Measurements from ENCODE around the gene TIGAR.

The TIGAR gene

DNA sequence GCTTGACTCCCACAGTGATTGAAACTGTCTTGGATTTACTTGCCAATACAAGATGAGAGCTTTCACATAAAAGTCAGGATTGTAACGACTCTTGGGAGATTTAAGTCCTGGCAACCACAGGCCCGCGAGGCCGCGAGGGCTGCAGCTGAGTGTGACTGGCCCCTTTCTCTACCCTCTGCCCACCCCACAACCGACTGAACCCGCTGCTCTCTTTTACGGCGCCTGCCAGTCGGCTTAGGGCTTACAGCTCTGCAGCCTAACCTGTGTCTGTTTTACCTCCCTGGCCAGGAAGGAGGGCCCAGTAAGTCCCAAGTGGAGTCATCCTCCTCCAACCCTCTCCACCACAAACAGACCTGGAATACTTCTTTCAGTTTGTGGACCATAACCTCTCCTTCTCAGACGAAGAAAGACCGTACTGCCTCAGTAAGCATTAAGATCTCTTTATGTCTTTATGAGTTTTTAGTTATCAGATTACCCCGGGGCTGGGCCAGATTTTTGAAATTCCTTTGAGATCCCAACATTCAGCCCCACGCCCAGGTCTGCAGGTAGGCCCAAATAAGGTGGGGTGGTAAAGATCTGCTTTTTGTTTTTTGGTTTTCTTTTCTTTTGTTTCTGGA is 12.6 kb upstream of the TIGAR start:
- DNase-seq: no peak

DNA sequence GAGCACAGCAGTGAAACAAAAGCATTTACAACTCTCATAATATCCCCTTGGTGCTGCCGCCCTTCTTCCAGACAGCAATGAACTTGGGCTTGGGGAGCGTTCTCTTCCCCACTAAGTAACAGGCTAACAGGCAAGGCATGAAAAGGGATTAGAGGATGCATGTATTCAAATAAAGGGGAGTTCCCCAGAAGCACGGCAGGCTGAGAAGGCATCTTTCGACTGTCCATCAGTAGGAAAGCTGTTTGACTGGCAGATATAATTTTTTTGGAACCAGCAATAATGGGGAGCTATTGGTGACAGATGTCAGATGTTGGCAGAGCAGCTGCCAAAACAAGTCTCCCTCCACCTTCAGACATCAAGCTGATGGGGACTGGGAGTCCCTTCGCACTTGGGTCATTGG is 9.2 kb upstream of the TIGAR start:
- no peak for DNase-seq

DNA sequence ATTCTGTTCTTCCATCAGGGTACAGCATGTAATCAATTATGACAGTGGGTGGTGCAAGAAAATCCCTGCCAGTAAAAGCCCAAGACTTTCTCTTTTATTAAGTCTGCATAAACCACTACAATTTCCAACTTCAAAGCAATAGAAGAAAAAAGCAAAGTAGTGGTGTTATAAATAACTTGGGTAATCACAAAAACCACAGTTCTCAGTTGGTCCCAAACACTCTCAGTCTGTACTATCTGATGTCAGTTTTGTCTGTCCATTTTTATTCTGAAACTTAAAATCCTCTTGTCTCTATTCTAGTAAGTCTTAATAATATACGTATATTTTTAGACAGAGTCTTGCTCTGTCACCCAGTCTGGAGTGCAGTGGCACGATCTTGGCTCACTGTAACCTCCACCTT is 8.8 kb upstream of the TIGAR start:
- no peak for DNase-seq

DNA sequence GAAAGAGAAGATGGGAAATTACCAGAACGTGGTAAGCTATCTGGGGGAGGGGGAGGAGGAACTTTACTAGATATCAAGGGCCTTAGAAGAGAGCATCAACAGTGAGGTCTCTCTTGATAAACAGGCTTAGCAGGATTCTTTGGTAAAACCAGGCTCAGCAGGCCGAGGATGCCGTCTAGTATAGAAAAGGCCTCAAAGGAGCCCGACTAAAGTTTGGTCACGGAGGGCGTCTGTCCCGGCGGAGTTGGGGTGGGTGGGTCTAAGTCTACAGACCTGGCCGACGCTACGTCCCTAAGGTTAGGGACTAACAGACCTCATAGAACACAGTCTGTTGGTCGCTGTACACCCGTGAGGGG is 538 bp upstream of the TIGAR start:
- no peak for DNase-seq

DNA sequence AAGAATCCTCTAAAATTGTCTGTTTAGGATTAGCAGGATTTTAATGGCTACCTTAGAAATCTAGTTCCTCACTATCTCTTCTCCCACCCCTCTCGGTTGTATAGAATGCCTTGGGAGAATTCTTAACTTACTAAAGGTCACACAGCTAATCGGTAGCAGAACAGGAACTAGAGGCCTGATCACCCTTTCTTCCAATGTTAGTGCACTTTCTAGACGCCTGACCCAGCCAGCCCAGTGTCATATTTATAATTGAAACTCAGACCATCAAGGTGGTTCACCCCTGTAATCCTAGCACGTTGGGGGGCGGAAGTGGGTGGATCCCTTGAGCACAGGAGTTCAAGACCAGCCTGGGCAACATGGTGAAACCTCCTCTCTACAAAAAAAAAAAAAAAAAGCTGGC is 1.7 kb downstream of the TIGAR start:
- no peak for DNase-seq

DNA sequence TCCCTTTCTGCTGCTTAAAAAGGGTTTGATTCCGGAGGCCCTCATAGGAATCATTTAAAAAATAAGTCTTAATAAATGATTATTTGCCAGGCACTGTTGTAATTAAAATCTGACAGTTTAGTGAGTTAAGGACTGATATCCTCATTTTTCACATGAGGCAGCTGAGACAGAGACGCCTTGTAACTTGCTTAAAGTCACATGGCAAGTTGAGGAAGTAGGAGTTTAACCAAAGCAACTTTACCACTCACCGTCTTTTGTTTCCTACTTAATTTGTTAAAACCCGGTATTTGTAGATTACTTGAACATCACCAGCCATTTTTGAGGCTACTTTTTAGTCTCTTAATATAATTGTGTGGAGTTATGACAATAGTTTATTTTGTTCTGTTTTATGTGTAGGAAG is 2.4 kb downstream of the TIGAR start:
- DNase-seq: no peak

DNA sequence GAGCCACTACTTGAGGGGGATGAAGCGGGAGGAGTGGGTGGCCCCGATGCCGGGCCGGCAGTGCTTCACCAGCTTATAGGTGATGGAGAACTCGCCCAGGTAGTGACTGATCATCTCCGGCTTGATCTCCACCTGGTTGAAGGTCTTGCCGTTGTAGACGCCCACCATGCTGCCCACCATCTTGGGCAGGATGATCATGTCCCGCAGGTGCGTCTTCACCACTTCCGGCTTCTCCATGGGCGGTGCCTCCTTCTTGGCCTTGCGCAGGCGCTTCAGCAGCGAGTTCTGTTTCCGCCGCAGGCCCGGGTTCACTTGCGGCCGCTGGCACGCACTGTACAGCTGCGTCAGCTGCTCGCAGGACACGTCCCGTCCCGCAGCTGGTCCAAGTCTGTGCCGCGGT is 3.4 kb downstream of the TIGAR start:
- DNase-seq: no peak

DNA sequence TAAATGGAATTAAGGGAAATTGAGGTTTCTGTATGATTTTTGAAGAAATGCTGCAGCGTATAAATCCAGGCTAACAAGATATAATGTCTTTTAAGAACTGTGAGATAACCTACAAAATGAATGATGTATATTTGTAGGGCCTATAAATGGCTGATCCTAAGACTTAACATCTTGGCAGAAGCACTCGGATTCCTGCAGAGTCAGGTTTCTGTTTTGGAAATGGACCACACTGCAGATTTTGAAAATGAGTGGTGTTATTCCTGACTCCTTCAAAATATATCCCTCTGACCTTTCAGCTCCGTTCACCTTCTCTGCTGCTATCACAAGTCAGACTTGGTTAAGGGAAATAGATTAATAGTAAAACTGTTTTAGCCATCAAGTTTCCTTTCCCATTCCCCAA is 5.0 kb downstream of the TIGAR start:
- DNase-seq: no peak

DNA sequence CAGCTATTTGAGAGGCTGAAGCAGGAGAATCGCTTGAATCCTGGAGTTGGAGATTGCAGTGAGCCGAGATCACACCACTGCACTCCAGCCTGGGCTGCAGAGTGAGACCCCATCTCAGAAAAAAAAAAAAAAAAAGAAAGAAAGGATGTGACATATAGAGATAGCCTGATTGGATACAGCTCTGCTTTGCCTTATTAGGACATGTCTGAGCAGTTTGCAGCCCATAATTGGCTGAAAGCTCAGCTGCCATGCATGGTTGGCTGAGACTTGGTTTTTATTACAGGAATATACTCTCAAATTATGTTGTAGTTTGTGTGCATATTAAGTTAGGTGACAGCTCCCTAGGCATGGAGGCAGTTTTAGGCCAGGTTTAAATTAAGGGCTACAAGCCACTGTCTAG is 6.3 kb downstream of the TIGAR start:
- no peak for DNase-seq

DNA sequence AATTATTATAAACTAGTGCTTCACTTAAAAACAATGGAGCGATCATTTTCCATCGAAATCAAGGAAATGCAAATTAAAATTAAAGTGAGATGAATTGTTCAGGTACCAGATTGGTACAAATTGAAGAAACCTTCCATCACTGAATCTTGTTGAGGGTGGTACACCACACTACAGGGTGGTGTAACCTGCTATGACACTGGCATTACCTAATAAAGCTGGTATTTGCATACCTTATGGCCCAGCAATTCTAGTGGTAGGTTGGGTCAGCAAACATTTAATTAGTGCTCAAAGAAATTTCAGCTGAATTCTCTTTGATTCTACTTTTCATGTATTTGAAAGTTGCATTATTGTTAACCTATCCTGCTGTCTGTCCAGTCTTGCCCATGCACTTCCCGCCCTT is 9.2 kb downstream of the TIGAR start:
- DNase-seq: no peak

DNA sequence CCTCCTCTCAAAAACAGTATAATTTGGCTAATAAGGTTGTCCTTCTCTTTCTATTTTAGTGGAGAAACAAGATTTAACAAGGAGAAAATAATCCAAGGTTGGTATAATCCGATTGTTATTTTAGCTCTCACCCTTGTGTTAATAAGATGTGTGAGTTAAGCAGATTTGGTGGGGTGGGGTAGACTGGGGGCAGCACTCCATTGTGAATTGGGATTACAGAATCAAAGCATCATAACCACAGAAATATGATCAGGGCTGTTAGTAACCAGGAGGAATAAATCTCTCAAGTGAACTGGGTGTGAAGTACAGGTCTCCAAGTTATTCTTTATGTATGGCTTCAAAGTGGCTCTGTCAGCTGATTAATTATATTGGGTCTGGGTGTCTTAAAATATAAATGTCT is 10.2 kb downstream of the TIGAR start:
- DNase-seq: no peak

DNA sequence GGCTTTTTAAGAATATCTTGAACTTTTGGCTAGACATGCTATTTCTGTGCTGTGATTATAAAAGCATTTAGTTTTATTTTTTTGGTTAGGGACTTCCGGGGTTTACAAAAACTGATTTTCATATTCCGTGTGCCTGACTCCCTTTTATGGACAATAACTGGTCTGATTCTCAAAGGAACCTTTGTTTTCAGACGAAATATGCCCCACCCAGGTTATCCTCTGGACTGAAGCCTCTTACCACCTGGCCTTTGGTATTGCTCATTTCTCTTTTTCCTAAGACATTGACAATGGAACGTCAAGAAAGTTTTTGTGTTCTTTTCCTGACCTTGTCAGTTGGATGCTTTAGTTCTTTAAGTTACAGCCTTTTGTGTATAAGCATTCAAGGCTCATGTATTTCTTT is 10.8 kb downstream of the TIGAR start:
- no peak for DNase-seq

DNA sequence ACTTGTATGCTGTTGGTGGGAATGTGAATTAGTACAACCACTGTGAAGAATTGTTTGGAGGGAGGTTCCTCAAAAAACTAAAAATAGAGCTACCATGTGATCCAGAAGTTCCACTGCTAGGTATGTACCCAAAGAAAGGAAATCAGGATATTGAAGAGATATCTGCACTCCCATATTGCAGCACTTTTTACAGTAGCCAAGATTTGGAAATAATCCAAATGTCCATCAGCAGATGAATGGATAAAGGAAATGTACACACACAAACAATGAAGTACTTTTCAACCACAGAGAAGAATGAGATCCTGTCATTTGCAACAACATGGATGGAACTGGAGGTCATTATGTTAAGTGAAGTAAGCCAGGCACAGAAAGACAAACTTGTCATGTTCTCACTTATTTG is 25.9 kb downstream of the TIGAR start:
- no peak for DNase-seq

DNA sequence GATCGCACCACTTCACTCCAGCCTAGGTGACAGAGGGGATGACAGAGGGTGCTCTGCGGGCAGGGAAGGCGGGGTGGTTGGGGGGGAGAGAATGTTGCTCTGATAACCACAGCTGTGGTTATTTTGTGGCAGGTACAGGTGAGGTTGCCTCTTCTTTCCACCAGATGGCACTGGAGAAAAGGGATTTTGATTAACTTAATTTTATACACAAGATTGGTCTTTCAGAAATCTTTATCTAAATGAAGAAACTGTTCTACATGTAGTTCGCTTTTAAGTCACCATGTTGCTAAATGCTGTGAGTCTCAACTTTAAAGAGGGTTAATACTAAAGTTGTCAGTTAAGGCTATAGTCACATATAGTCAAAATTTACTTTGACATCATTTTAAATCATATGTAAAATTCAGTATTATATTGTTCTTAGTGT is 32.8 kb downstream of the TIGAR start:
- peak in 1 of 2 experiments; percentile 27 for DNase-seq

DNA sequence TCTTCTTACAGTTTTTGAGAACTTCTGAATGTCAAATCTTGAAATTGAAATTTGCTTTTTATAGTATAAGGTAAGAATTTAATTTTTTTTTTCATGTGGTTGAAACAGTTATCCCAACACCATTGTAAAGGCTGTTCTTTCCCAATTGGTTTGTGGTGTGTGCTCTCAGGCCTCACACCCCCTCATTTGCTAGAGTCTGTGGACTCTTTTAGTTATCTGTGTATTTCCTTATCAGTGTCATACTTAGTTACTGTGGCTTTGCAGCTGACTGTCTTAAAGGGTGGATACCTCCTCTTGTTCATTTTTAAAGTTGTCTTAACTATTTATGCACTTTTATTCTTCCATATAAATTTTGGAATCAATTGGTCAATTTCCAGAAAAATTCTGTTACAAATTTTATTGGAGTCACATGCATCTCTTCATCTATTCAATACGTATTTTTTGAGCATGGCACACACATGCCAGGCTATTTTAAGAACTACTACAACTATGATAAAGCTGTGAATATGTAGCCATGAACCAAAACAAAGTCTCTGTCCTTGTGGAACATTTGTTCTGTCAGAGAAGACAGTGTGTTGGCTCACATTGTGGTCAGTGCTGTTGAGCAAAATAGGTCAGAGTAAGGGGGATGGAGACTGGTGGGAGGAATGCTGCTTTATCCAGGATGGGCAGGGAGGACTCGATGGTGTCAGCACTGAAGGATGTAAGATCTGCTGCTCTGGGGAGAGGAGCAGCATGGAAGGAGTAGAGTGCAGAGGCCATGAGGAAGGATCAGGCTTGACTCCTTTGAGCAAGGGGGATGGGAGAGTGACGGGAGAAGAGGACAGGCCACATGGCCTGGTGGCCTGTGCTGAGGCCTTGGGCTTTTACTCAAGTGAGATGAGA is 34.4 kb downstream of the TIGAR start:
- no peak for DNase-seq

DNA sequence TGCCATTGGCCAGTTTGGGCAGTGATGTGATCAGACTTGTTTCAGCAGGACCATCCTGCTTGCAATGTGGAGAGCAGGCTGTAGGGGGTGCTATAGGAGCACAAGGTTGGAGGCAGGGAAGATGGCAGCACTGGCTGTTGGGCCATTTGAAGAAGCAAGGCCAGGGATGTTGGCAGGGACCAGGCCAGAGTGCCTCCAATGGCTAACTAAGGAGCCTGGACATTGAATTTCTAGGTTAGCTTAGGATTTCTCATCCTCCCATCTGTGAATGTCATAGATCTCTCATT is 35.0 kb downstream of the TIGAR start:
- peak in 1 of 2 experiments; percentile 34 for DNase-seq

DNA sequence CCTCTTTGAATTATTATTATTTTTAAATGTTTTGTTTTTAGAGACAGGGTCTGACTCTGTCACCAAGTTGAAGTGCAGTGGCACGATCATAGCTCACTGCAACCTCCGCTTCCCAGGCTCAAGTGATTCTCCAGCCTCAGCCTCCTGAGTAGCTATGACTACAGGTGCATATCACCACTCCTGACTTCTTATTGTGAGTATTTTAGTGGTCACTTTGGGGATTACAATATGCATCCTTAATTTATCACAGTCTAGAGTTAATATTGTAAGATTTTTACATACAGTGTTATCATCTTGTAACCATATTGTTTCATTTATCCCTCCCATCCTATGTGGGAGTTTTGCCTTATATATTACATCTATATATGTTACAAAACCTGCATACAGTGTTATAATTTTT is 45.1 kb downstream of the TIGAR start:
- DNase-seq: no peak

DNA sequence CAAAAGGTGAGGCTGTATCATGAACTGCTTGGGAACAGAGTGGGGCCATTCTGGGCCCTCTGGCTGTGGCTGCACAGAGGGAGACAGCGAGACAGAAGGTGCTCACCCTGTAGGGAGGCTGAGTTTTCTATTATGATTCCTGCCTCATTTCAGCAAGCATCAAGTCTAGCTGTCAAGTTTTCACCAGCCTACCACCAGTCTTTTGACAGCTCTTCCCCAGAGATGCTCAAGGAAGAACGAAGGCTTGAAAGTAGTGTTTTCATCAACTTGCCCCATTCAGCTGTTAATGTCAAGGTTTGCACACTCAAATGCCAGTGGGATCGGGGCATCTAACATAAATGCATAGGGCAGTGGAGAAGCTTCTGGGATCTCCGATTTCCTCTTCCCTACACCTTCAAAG is 48.5 kb downstream of the TIGAR start:
- no peak for DNase-seq

DNA sequence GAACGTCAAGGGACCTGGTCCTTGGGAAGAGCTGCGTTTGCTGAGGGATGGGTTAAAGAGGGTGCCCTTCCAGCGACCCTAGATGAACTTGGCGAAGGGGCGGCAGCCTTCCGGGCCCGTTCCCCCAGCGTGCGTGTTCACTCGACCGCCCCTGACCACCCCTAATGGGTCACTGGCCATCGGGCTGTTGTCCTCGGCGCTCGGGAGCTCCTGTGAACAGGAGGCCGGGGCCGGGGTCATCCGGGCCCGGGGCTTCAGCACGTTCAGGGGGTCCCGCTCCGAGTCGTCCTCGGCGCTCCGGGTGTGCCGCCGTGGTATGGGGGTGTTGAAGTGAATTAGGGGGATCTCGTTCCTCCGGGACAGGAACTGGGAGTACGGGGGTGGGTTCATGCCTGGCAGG is 49.3 kb downstream of the TIGAR start:
- no peak for DNase-seq

DNA sequence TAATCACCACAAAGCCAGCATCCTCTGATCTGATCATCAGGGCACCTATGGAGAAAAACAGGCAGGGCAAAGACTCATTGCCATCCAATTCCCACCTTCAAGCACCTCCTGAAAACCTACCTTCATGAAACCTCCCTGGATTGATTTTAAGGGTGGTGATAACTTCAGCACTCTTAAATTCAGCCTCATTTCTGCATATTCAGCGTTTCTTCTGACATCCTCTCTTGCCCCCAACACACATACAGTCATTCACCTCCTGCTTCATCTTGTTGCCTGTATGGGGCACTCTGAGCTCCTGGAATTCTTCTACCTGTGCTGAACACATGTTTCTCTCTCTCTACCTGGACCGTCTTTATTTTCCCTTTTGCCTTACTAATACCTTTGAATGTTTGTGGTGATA is 51.6 kb downstream of the TIGAR start:
- no peak for DNase-seq

DNA sequence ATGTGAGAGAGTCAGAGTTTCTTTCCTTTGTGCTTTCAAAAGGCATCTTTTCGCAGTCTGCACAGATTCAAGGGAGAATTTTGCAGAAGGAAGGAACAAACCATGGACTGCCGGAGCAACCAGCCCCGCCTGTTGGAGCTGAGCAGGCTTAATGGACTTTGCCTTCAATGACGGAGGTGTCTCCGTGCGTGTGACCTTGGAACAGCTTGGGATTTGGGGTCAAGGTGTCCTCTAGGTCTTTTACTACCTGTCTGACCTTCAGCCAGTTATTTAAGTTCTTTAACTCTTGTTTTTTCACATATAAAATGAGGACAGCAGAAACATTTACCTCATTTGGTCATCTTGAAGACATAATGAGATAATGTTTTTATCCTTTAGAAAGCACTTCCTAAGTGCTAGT is 54.4 kb downstream of the TIGAR start:
- DNase-seq: no peak

DNA sequence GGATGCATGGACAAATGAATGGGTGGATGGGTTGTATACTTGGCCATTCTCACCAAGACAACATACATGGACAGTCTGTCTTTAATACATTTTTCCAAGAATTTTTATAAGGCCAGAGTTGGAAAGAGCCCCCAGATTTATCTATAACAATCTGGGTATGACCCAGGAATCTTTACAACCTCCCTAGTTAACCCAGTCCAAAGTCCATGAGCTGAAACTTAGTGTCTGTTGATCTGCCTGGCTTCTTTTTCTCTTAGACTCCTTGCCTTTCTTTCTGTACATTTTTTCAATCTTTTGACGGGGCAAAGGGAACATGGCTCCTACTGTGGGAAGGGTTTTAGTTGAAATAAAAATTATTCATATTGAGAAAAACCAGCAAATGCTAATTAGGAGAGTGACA is 57.8 kb downstream of the TIGAR start:
- no peak for DNase-seq

DNA sequence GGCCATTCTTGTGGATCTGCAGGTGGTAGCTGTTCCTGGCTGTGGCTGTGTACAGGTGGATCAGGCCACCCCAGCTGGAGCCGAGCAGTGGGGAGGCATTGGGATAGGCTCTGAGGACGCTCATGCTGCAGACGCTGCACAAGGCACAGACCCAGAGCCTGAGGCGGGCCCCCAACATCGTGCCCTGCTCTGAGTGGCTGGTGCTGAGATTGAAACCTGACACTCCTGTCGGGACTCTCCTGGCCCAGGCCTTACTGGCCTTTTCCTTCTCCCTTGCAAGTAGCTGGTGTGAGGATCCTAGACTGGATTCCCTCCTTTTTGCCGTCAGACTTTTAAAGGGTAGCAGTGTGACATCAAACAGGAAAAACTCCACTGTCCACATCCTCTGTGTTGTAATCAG is 58.4 kb downstream of the TIGAR start, which contains the start of gene FGF23:
Gene FGF23, minus strand, starts transcription at position 308 of the 400 bp plus-strand sequence. Its CDS starts 130 bp downstream, at position 178.
- DNase-seq: no peak

DNA sequence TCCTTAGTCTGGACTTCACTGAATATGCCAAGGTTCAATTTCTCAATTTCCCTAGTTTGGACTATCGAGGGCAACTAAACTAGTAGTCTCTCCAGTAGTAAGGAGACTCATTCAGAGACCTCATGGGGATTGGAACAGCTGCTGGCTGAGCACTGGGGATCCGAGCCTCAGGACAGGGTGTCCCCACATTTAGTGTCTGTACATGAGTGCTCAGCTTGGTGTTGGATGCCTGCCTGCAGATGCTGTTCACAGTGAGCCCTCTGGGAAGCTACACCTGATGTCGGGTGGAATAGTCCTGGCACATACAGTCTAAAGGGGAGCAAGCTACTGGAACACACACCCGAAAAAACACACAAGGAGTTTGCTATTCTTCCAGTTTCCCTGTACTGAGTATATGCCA is 59.3 kb downstream of the TIGAR start:
- DNase-seq: no peak

DNA sequence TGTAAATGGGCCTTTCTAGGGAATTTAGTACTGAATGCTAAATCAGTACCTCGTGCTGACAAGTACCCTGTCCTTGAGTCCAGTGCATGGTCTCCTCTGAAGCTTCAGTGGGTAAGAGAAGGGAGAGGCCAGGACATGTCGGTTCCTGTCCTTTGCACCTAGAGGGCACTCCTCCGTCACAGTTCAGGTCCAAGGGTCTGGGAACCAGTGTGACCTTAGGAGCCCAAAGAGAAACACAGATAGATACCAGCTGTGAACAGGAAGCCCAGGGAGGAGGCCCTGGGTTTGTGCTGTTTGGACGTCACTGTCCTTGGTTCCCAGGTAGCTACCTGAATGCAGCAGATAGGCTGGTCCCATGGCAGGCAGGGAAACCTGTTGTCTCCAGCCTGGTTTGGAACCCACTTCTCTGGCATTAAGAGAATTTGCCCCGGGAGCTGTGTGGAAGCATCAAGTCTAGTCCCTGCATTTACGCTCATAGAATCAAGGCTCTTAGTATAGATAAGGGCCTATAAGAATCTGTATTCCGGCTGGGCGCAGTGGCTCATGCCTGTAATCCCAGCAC is 62.4 kb downstream of the TIGAR start:
- no peak for DNase-seq

Measured in stimulated activated CD4-positive, alpha-beta T cell treated with anti-CD3 and anti-CD28 coated beads, Interleukin-4, amount 100 ng/mL, for 4 hours (primary cell).